CD4-positive, alpha-beta T cell treated with Interleukin-15 for 4 hours (primary cell): ENCODE measurements around the gene NDST3.

Experiments
- DNase-seq: peaks from one replicate; pipeline ENCODE4 v3.0.0-alpha.2; 2020; ENCODE audit warnings: low spot score

NDST3 gene

DNA sequence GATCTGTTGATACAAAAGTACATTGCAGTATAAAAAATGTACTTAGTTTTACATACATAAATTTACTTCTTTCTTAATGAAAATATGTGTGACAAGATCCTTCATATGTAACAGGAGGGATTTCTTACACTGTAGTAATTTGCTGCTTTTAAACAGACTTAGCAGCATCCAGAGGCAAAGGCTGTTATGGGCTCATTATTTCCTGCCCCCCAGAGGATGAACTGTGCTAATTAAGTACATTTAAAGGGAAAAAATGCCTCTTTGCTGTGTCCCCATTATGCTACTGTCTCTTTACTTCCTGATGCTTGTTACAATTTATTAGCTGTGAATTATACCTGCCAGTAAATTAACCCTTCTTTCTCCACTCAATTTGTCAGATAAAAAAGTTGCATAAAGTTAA is 47.1 kb downstream of the NDST3 start:
- DNase-seq = no peak

DNA sequence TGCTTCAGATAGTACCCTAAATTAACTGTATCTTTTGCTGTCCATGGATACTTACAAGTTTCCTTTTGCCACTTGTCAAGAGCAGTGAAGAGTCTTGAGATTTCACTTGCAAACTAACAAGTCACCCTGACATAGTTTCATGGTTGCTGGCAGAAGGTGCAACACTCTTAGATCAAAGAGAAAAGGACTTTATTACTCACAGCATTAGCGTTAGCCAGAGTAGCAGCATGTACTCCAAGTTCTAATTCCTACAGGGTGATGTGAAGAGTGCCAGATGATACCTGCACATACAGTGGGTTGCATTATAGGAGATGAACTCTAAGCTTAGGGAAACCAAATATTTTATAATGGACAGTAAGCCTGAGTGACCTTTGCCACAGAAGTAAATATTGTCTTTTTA is 47.9 kb downstream of the NDST3 start:
- DNase-seq = no peak

GRCh38 chr4:118085700-118086099 is 51.4 kb downstream of the NDST3 start:
- DNase-seq = no peak

GRCh38 chr4:118086344-118086743 is 52.1 kb downstream of the NDST3 start:
- DNase-seq = no peak

- no peak for DNase-seq
Observed at GRCh38 chr4:118087366-118087765, 53.1 kb downstream of the NDST3 start.

DNA sequence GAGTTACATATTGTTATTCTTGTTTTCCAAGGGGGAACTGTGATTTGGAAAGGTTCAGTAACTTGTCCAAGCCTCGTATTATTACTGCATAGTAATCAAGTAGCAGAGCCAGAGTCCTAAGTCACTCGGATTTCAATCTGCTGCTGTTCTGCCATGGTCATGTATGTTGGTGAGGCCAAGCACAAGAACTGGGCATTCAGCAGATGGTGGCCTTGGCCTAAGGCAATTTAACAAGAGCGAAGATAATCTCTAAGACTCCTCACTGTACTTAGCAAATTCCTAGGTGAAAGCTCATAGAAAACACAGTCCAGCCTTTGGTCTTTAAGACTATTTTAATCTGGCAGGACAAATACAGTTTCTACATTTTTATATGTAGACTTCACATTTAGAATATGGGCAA is 64.8 kb downstream of the NDST3 start:
- no peak for DNase-seq

DNA sequence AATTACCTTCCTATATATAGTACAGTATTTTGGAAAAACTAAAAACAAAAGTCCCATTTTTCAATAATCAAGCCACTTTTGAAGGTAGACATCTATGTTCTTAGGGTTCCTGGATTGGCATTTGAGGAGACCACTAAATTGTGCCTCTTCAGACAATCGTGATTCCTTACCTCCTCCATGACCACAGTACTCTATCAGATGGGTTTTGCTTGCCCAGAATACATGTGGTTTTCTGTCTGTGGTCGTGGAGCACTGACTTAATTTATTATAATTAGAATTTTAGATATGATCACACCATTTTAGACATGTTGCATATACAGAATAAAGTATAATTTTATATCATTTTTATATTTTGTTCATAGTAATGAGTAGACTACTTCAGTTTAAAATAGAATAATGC is 67.9 kb downstream of the NDST3 start:
- DNase-seq = no peak

DNA sequence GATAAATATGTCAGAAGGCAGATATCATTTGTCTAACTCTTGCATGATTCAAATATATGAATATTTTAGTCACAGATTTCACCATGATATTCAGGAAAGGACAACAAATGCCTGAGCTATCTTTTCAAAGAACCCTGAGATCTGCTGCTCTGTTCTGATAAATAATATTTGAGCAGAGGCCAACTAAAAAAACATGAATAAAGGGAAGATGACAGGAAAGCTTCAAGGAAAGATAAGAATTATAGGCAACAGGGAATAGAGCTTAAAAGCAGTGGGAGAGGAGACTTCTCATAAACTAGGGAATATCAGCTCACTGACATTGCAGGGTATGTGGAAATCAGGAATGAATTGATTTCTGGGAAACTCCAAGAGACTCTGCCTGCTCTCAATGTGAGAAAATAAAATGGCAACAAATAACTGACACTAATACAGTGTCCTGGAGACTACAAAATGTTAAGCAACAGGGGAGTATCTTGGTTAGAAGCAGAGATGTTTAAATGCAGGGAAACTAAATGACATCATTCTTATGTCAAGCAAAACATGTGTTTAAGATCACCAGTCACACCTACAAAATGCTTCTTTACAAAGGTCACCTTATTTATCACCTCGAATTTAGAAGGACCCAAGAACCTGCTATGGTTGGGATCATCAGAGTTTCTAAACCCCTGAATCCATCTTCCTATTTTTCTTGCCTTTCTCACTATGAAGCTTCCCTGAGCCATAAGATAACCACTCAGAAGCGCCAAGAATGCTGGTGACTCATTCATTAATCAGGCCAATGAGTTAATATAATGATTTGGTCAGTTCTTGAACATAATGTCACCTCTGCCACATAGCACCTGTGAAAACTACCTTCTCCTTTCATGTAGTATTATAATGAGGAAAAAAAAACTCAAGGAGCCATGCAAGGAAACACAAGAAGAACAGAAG is 78.1 kb downstream of the NDST3 start:
- DNase-seq = no peak

GRCh38 chr4:118113220-118113619 is 78.9 kb downstream of the NDST3 start:
- DNase-seq = no peak

GRCh38 chr4:118114720-118115119 is 80.4 kb downstream of the NDST3 start:
- DNase-seq = no peak

- DNase-seq = no peak
Observed at GRCh38 chr4:118120120-118120760, 86.0 kb downstream of the NDST3 start.

GRCh38 chr4:118124997-118125396 is 90.7 kb downstream of the NDST3 start:
- DNase-seq = no peak

DNA sequence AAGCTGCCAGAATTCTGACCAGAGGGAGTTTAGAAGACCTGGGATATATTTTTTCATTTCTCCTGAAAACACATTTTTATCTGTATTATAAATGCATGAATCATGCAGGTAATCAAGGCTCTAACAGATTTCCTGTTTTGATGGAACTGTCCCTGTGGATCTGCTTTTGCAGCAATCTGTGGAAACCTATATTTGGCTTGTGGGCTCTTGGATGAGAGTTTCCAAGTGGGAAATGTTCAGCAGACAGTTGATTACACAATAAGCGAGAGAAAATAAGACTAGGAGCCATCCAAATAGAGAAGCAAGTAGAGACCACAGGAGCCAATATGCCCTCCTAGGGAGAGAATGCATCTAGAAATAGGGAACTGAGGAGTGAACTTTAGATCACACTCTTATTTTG is 105.0 kb downstream of the NDST3 start:
- DNase-seq = no peak

GRCh38 chr4:118141240-118141639 is 107.0 kb downstream of the NDST3 start:
- no peak for DNase-seq

DNA sequence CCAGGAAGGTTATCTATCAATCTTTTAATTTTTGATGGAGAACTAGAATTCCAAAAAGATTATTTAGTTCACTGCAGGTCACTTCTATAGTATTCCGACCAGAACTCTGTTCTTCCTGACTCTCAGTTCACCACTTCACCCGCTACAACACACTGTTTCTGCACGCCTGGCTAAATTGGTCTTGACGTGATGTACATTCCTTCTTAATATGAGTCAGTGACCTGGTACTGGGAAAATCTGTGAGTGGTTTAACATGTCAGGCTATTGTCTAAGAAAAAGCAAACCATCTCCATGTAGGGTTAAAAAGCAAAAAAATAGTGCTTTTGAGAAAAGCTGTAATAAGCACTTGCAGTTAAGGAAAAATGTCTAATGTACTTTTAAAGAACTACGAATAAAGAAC is 120.4 kb downstream of the NDST3 start:
- no peak for DNase-seq

- no peak for DNase-seq
Observed at GRCh38 chr4:118155516-118155915, 121.2 kb downstream of the NDST3 start.

DNA sequence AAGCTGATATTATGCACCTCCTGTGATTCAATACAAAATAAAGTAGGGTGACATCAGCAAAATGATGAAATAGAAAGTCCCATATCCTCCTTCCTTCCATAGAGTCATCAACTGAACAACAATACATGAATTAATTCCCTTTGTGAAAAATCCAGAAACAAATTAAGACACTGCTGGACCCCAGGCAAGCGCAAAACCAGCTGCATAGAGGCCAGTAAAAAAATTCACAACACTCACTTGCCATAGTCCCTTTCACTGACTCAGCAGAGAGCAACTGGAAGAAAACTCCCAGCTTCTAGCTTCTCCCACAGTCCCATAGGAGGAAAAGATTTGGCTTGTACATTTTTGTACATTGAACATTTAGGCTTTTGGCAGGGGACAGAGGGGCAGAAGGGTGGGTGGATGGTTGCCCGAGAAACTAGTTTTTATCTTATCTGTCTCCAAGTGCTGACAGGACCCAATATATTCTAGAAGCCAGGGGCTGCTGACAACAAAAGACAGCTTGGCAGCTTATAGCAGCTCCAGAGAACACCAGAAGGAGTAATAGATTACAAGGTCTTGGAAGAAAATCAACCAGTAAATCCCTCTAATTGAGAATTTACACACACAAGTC is 124.6 kb downstream of the NDST3 start:
- no peak for DNase-seq

- DNase-seq = no peak
Observed at GRCh38 chr4:118167306-118167705, 133.0 kb downstream of the NDST3 start.

GRCh38 chr4:118171381-118171780 is 137.1 kb downstream of the NDST3 start:
- no peak for DNase-seq

DNA sequence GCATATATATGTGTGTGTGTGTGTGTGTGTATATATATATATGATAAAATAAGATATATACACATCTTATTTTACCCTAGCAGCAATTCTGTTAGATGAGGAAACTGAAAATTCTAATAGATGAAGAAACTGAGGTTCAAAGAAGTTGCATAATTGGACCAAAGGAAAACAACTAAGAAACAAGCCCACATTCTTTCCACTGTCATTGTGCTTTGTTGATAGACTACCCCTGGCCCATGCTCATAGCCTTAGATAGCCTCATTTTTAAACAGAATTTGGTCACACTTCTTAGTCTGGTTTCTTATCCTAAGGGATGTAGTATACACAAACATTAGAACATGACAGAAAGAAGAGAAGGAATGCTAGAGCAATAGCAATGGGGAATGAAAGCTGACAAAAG is 138.8 kb downstream of the NDST3 start:
- DNase-seq = no peak

GRCh38 chr4:118173956-118174725 is 139.9 kb downstream of the NDST3 start:
- DNase-seq = no peak

- DNase-seq = no peak
Observed at GRCh38 chr4:118175506-118175905, 141.2 kb downstream of the NDST3 start.
